Measurements from ENCODE around the gene MAPK10. TPM values are rescaled to one million over a fixed set of nuclear protein-coding genes. Genes with fewer than 3 reads are reported as not detected.

MAPK10 gene
- total RNA-seq, 1 experiment from 2014 or later = 5.3 TPM

DNA sequence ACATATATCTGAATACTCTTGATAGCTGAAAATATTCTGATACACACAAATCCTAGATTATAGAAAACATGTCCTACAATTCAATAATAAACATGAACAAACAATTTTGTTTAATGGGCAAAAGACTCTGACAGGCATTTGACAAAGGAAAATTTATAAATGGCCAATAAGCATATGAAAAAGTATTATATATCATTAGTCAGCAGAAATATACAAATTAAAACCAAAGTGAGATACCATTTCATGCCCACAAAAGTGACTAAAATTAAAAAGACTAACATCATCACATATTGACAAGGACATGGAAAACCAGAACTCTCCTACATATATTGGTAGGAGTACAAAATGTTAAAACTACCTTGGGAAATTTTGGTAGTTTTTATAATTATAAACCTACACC lies 2.7 kb upstream of the MAPK10 start:
- no peaks in the 10 kb centered on the region for H3K9me3 Mint-ChIP-seq (ENCODE audit: unreplicated experiment)
- ChIA-PET CTCF (interaction anchor here (0.7 kb wide), 1 partner anchor 123 kb away, joined by 6 read pairs; no protein-coding TSS in a partner anchor), POLR2A (interaction anchor here (0.6 to 0.7 kb wide), 2 partner anchors 73 to 1182 kb away, joined by 3 read pairs; no protein-coding TSS in a partner anchor)
- no peak for DNase-seq (ENCODE audit: unreplicated experiment)
- intact Hi-C loops (cut with micrococcal nuclease) = no loop called here
- H3K27me3 Mint-ChIP-seq (ENCODE audit: insufficient read depth, unreplicated experiment) = no peaks in the 10 kb centered on the region
- H3K27ac Mint-ChIP-seq (ENCODE audit: low read depth, unreplicated experiment) = no peak overlapping the region
- no peak overlapping the region for H3K4me3 Mint-ChIP-seq (ENCODE audit: unreplicated experiment)
- BruUV-seq (replicated peaks) = no TSS peak
- TF ChIP-seq, protein P1, sequence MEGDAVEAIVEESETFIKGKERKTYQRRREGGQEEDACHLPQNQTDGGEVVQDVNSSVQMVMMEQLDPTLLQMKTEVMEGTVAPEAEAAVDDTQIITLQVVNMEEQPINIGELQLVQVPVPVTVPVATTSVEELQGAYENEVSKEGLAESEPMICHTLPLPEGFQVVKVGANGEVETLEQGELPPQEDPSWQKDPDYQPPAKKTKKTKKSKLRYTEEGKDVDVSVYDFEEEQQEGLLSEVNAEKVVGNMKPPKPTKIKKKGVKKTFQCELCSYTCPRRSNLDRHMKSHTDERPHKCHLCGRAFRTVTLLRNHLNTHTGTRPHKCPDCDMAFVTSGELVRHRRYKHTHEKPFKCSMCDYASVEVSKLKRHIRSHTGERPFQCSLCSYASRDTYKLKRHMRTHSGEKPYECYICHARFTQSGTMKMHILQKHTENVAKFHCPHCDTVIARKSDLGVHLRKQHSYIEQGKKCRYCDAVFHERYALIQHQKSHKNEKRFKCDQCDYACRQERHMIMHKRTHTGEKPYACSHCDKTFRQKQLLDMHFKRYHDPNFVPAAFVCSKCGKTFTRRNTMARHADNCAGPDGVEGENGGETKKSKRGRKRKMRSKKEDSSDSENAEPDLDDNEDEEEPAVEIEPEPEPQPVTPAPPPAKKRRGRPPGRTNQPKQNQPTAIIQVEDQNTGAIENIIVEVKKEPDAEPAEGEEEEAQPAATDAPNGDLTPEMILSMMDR (IDR thresholded peaks at IDR 0.05; ENCODE audit: unreplicated experiment) = no peak
- H3K4me1 Mint-ChIP-seq (ENCODE audit: insufficient read depth, unreplicated experiment) = peaks cover 18% of the 10 kb centered on the region
- H3K36me3 Mint-ChIP-seq (ENCODE audit: insufficient read depth, unreplicated experiment) = no peaks in the 10 kb centered on the region

DNA sequence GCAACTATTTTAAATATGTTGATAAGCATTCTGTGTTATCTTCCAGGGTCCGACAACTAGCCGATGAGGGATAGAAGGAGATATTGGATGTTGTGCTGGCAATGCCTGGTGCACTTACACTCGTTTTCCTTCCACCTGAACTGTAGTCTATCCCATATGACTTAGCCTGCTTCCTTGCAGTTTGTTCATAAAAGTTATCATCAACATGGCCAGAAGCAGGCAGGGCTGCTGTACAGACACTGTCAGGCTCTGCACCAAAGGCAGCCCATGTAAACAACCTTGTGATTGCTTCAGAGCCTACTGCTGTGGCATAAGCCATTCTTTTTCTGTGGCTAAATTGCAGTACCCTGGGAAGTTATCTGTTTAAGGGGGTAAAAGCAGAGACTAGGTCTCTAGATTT lies 1.6 kb downstream of the MAPK10 start:
- DNase-seq (ENCODE audit: unreplicated experiment) = peak; percentile 8
- no peaks in the 10 kb centered on the region for H3K27me3 Mint-ChIP-seq (ENCODE audit: insufficient read depth, unreplicated experiment)
- intact Hi-C loops (cut with micrococcal nuclease) = no loop called here
- ChIA-PET CTCF (no interaction called here), POLR2A (interaction anchor here (0.8 to 1.1 kb wide), 2 partner anchors 9 to 11 kb away, joined by 3 read pairs; no protein-coding TSS in a partner anchor)
- no peaks in the 10 kb centered on the region for H3K36me3 Mint-ChIP-seq (ENCODE audit: insufficient read depth, unreplicated experiment)
- H3K4me3 Mint-ChIP-seq (ENCODE audit: unreplicated experiment) = no peak overlapping the region
- H3K27ac Mint-ChIP-seq (ENCODE audit: low read depth, unreplicated experiment) = no peak overlapping the region
- H3K9me3 Mint-ChIP-seq (ENCODE audit: unreplicated experiment) = no peaks in the 10 kb centered on the region
- peaks cover 6% of the 10 kb centered on the region for H3K4me1 Mint-ChIP-seq (ENCODE audit: insufficient read depth, unreplicated experiment)
- TF ChIP-seq, protein P1 (IDR thresholded peaks at IDR 0.05; ENCODE audit: unreplicated experiment) = no peak
- no TSS peak for BruUV-seq (replicated peaks)

DNA sequence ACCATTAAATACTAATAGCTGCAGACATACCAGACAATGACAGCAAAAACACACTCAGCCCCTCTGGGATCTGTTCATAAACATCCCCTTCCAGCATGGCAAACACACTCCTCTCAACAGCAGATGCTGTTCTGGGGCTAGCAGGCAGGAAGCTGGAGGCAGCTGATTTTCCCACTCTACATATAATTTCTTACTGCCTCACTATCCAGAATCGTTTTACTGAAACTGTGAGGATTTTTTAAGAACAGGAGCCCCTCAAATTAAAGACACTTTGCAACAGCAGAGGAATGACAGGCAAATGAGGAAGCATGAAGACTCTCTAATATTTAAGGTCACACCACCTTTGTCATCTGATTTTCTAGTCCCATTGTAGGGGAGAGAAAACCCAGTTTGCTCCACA lies 2.2 kb downstream of the MAPK10 start:
- ChIA-PET POLR2A (interaction anchor here (0.8 to 1.1 kb wide), 2 partner anchors 10 to 12 kb away, joined by 3 read pairs; no protein-coding TSS in a partner anchor), CTCF (no interaction called here)
- no peaks in the 10 kb centered on the region for H3K9me3 Mint-ChIP-seq (ENCODE audit: unreplicated experiment)

DNA sequence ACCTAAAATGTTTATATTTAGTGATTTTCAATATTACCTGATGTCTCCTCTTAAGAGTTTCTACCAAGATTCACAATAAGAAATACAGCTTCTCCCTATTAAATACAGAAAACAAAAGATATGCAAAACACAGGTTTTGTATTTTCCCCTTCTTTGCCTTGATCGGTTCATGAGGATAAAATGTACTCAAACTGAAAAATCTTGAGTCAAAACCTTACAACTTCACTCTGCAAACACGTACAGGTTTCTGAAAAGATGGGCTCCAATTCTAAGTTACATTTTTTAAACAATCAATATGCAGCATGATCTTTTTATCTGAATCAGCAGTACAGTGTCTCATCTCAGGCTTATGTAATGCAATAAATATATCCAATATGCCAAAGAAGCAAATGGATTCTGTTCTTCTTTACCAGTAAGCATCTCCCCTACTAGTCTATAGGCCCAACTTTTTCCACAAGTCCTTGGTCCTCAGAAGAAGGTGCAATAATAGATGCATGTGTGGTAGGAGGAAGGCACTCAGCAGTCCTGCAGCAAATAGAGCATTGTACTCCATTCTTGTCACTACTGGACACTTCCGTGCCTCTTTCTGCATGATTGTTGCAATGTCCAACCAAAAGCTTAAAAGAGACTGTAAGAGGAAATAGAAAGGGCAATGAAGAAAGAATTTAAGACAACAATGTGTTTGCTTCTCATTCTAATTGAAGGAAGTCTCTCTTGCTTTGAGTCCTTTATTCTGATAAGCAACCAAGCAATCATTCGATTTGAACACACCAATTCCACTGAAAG lies 3.2 kb downstream of the MAPK10 start:
- CTCF ChIA-PET = no interaction called here
- no peak overlapping the region for H3K27ac Mint-ChIP-seq (ENCODE audit: low read depth, unreplicated experiment)
- no peaks in the 10 kb centered on the region for H3K36me3 Mint-ChIP-seq (ENCODE audit: insufficient read depth, unreplicated experiment)
- TF ChIP-seq, protein P1 (IDR thresholded peaks at IDR 0.05; ENCODE audit: unreplicated experiment) = no peak
- peaks cover 6% of the 10 kb centered on the region for H3K4me1 Mint-ChIP-seq (ENCODE audit: insufficient read depth, unreplicated experiment)
- no peak for DNase-seq (ENCODE audit: unreplicated experiment)
- H3K4me3 Mint-ChIP-seq (ENCODE audit: unreplicated experiment) = no peak overlapping the region
- no peaks in the 10 kb centered on the region for H3K27me3 Mint-ChIP-seq (ENCODE audit: insufficient read depth, unreplicated experiment)
- H3K9me3 Mint-ChIP-seq (ENCODE audit: unreplicated experiment) = no peaks in the 10 kb centered on the region
- no TSS peak for BruUV-seq (replicated peaks)
- POLR2A ChIA-PET = interaction anchor here (0.5 kb wide), 1 partner anchor 38 kb away, joined by 4 read pairs; no protein-coding TSS in a partner anchor
- intact Hi-C loops (cut with micrococcal nuclease) = no loop called here

More for the DNA sequence above, 2.2 kb downstream of the MAPK10 start:
- TF ChIP-seq, protein P1 (IDR thresholded peaks at IDR 0.05; ENCODE audit: unreplicated experiment) = no peak
- Mint-ChIP-seq H3K27me3 (ENCODE audit: insufficient read depth, unreplicated experiment) (no peaks in the 10 kb centered on the region), H3K27ac (ENCODE audit: low read depth, unreplicated experiment) (no peak overlapping the region), H3K4me3 (ENCODE audit: unreplicated experiment) (no peak overlapping the region), H3K4me1 (ENCODE audit: insufficient read depth, unreplicated experiment) (peaks cover 6% of the 10 kb centered on the region), H3K36me3 (ENCODE audit: insufficient read depth, unreplicated experiment) (no peaks in the 10 kb centered on the region)
- DNase-seq (ENCODE audit: unreplicated experiment) = no peak
- no TSS peak for BruUV-seq (replicated peaks)
- intact Hi-C loops (cut with micrococcal nuclease) = no loop called here
